Measurements from ENCODE around the gene MGAT4C.

DNA sequence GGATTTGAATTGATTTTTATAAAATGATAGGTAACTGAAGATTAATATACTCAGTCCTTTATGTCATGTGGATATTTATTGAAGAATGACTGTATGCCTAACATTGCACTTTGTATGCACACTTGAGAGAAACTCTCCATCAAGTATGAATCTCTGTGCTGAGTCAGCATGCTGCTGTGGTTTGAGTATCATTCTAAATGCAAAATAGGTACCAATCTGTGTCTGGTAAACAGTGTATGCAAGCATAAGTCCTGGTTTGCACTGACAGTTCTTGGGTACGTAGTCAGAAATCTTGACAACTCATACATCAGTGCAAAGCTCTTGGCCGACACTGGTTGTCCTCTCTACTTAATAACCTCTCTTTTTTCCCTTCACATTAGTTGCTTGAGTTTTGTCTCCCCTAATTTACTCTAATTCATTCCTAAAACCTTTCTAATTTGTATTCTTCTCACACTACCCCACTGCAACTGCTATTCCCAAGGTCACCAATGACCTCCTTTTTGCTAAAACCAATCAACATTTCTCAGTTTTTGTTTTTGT, 21.8 kb downstream of the MGAT4C start:
- no peak for TF ChIP-seq POLR2AphosphoS5 (IDR thresholded peaks at IDR 0.05; ENCODE audit: insufficient read depth in 1 of 2, low read depth in 1 of 2)
- TF ChIP-seq, protein P1, sequence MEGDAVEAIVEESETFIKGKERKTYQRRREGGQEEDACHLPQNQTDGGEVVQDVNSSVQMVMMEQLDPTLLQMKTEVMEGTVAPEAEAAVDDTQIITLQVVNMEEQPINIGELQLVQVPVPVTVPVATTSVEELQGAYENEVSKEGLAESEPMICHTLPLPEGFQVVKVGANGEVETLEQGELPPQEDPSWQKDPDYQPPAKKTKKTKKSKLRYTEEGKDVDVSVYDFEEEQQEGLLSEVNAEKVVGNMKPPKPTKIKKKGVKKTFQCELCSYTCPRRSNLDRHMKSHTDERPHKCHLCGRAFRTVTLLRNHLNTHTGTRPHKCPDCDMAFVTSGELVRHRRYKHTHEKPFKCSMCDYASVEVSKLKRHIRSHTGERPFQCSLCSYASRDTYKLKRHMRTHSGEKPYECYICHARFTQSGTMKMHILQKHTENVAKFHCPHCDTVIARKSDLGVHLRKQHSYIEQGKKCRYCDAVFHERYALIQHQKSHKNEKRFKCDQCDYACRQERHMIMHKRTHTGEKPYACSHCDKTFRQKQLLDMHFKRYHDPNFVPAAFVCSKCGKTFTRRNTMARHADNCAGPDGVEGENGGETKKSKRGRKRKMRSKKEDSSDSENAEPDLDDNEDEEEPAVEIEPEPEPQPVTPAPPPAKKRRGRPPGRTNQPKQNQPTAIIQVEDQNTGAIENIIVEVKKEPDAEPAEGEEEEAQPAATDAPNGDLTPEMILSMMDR (IDR thresholded peaks at IDR 0.05) = no peak
